ENCODE measurements around the gene EFEMP2. TPM values are rescaled to one million over a fixed set of nuclear protein-coding genes. Genes with fewer than 3 reads are reported as not detected.
A peak's percentile ranks its signal among the peaks of the same experiment; 100 is the strongest.

The EFEMP2 gene
- total RNA-seq, 1 experiment from 2014 or later, result 4.5 TPM

DNA sequence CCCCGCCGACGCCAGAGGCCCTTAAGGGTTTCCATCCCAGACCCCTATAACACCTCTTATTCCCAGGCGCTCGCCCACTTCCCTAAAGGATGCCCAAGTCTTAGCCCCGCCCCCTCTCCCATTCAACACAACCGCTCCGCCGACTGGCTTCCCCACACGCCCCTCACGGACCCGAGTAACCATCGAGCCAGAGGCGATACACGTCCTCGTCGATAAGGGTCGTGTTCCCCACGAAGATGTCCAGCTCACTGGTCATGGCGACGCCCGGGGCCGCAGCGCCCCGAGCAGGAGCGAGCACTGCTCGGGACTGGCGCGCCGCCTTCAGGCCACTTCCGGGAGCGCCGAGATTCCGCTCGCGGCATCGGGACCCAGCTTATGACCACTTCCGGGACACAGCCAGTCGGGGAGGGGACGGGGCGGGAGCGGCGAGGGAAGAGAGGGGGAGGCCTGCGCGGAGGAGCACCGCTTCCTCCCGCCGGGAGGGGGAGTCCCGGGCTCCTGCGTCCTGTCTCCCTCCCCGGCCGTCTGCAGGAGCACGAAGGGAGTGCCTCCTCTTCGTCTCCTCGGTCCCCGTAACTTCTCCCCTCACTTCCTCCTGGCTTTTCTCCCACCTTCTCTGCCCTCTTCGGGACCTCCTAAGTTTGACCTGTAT lies 15.7 kb upstream of the EFEMP2 start, which contains the start of gene FIBP:
Gene FIBP (minus strand): TSS at position 309 of the 652 bp plus-strand sequence. CDS start 53 bp downstream, at position 256.
- TF ChIP-seq EZH2 (IDR thresholded peaks at IDR 0.05; ENCODE audit: low read length, unreplicated experiment), result no peak
- TF ChIP-seq, protein P1, sequence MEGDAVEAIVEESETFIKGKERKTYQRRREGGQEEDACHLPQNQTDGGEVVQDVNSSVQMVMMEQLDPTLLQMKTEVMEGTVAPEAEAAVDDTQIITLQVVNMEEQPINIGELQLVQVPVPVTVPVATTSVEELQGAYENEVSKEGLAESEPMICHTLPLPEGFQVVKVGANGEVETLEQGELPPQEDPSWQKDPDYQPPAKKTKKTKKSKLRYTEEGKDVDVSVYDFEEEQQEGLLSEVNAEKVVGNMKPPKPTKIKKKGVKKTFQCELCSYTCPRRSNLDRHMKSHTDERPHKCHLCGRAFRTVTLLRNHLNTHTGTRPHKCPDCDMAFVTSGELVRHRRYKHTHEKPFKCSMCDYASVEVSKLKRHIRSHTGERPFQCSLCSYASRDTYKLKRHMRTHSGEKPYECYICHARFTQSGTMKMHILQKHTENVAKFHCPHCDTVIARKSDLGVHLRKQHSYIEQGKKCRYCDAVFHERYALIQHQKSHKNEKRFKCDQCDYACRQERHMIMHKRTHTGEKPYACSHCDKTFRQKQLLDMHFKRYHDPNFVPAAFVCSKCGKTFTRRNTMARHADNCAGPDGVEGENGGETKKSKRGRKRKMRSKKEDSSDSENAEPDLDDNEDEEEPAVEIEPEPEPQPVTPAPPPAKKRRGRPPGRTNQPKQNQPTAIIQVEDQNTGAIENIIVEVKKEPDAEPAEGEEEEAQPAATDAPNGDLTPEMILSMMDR (conservative IDR thresholded peaks at IDR 0.05; ENCODE audit: low read depth, low read length), result peak; percentile 87
- no peak for TF ChIP-seq EZH2phosphoT487 (IDR thresholded peaks at IDR 0.05; ENCODE audit: borderline replicate concordance, low read length)
- peaks cover 34% of the 10 kb centered on the region for H3K36me3 ChIP-seq (ENCODE audit: low read depth, low read length)
- no TSS peak for BruUV-seq (replicated peaks)
- H4K20me1 ChIP-seq (ENCODE audit: low read length), result peaks cover 8% of the 10 kb centered on the region
- H3K4me1 ChIP-seq (ENCODE audit: insufficient read depth, low read length), result peaks cover 31% of the 10 kb centered on the region
- H3F3A ChIP-seq (ENCODE audit: low read length, unreplicated experiment), result peaks cover 16% of the 10 kb centered on the region
- peaks cover 36% of the 10 kb centered on the region for H3K79me2 ChIP-seq (ENCODE audit: low read length)
- peak within 1 kb of the TSS; percentile 56 for H3K27ac ChIP-seq (ENCODE audit: low read length)
- ATAC-seq (peak; percentile 14), DNase-seq (peak; percentile 98)
- no peaks in the 10 kb centered on the region for H3K9me2 ChIP-seq (replicated peaks; ENCODE audit: low read length)
- peak within 1 kb of the TSS; percentile 54 for H3K9ac ChIP-seq (ENCODE audit: low read length)
- no peaks in the 10 kb centered on the region for H3K27me3 ChIP-seq (ENCODE audit: low read length)
- H3K4me3 ChIP-seq (ENCODE audit: low read length), result peak within 1 kb of the TSS; percentile 72
- ChIA-PET CTCF (interaction anchor here (0.5 to 2.3 kb wide), 20 partner anchors 10 to 456 kb away, joined by 3 to 26 read pairs (median 7); partner anchors contain the start of genes FOSL1, KAT5 and MUS81), POLR2A (ENCODE audit: unreplicated experiment) (interaction anchor here (0.6 to 1.6 kb wide), 12 partner anchors 10 to 177 kb away, joined by 3 to 42 read pairs (median 12); partner anchors contain the start of gene MUS81)
- intact Hi-C loops (cut with micrococcal nuclease), result loop anchor here (1.0 to 2.0 kb wide), 2 partner anchors 29 to 101 kb away; partner anchors contain the start of gene CFL1
- no peaks in the 10 kb centered on the region for H3K9me3 ChIP-seq (ENCODE audit: low read length)
- H3K4me2 ChIP-seq (ENCODE audit: low read length), result peak within 1 kb of the TSS; percentile 96
- peak within 1 kb of the TSS; percentile 75 for H2AFZ ChIP-seq (ENCODE audit: low read length)

DNA sequence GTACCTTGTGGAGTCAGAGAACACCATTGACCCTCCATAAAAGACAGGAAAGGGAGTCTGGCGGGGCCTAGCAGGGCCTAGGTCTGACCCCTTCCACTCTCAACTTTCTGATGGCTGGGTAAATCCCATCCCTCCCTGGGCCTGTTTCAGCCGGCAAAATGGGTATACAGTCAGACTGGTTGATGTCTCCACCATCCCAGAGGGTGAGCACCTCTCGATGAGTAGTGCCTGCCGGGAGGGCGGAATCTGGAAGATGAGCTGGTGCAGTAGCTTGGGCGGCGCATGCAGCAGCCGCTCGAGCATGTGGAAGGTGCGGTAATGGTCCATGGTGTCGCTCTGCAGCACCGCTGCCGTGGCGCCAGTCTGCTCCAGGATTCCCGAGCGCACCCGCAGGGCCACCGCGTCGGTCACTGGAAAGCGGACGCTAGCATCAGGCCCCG lies 15.1 kb upstream of the EFEMP2 start:
- TF ChIP-seq EZH2 (IDR thresholded peaks at IDR 0.05; ENCODE audit: low read length, unreplicated experiment), result no peak
- TF ChIP-seq, protein P1 (conservative IDR thresholded peaks at IDR 0.05; ENCODE audit: low read depth, low read length), result no peak
- no peak for TF ChIP-seq EZH2phosphoT487 (IDR thresholded peaks at IDR 0.05; ENCODE audit: borderline replicate concordance, low read length)
- intact Hi-C loops (cut with micrococcal nuclease), result loop anchor here (1.0 to 2.0 kb wide), 2 partner anchors 29 to 102 kb away; partner anchors contain the start of gene CFL1
- POLR2A ChIA-PET (ENCODE audit: unreplicated experiment), result interaction anchor here (0.6 to 1.6 kb wide), 10 partner anchors 13 to 176 kb away, joined by 4 to 42 read pairs (median 15); partner anchors contain the start of gene MUS81
- Histone ChIP-seq H2AFZ (ENCODE audit: low read length) (peak overlapping the region; percentile 75), H3K27ac (ENCODE audit: low read length) (no peak overlapping the region; the same call in 1 of the 2 replicates), H4K20me1 (ENCODE audit: low read length) (peaks cover 4% of the 10 kb centered on the region; the same call in 1 of the 2 replicates), H3K9ac (ENCODE audit: low read length) (peak overlapping the region; percentile 54), H3F3A (ENCODE audit: low read length, unreplicated experiment) (peaks cover 12% of the 10 kb centered on the region), H3K9me2 (replicated peaks; ENCODE audit: low read length) (no peaks in the 10 kb centered on the region), H3K4me3 (ENCODE audit: low read length) (peak overlapping the region; percentile 72), H3K9me3 (ENCODE audit: low read length) (no peaks in the 10 kb centered on the region), H3K27me3 (ENCODE audit: low read length) (no peaks in the 10 kb centered on the region), H3K79me2 (ENCODE audit: low read length) (peaks cover 36% of the 10 kb centered on the region), H3K4me1 (ENCODE audit: insufficient read depth, low read length) (peaks cover 31% of the 10 kb centered on the region), H3K36me3 (ENCODE audit: low read depth, low read length) (peaks cover 32% of the 10 kb centered on the region), H3K4me2 (ENCODE audit: low read length) (peak overlapping the region; percentile 96)
- CTCF ChIA-PET, result interaction anchor here (0.5 to 2.3 kb wide), 20 partner anchors 11 to 456 kb away, joined by 3 to 26 read pairs (median 7); partner anchors contain the start of genes FOSL1, KAT5 and MUS81
- DNase-seq (peak; percentile 54), ATAC-seq (no peak)
- BruUV-seq (replicated peaks), result no TSS peak

Measured in PC-3 (cell line).